ENCODE results near the gene CSNK2A1.

CSNK2A1 gene

GRCh38 chr20:571754-572441 is 28.3 kb upstream of the CSNK2A1 start:
- no peak for TF ChIP-seq CTCF (IDR thresholded peaks at IDR 0.05; ENCODE audit: insufficient read depth, low read length)
- TF ChIP-seq REST (IDR thresholded peaks at IDR 0.05; ENCODE audit: insufficient replicate concordance, low read depth): no peak
- TF ChIP-seq POLR2AphosphoS5 (IDR thresholded peaks at IDR 0.05; ENCODE audit: low read depth): no peak
- no peak for TF ChIP-seq SPI1 (IDR thresholded peaks at IDR 0.05; ENCODE audit: borderline replicate concordance, low read depth)
- TF ChIP-seq GABPA (IDR thresholded peaks at IDR 0.05; ENCODE audit: low read depth): no peak
- no peak for DNase-seq (ENCODE audit: low read depth in 1 of 2, low spot score in 1 of 2)
- Histone ChIP-seq H3K4me3 (replicated peaks; ENCODE audit: insufficient read depth, low read length) (no peak overlapping the region), H3K27ac (replicated peaks) (no peak overlapping the region), H3K27me3 (ENCODE audit: insufficient read depth, poor library complexity, severe bottlenecking) (peaks cover 31% of the 10 kb centered on the region)

GRCh38 chr20:568673-569415 is 25.3 kb upstream of the CSNK2A1 start:
- peaks cover 35% of the 10 kb centered on the region for H3K27me3 ChIP-seq (ENCODE audit: insufficient read depth, poor library complexity, severe bottlenecking)
- no peak overlapping the region for H3K4me3 ChIP-seq (replicated peaks; ENCODE audit: insufficient read depth, low read length)
- TF ChIP-seq POLR2AphosphoS5 (IDR thresholded peaks at IDR 0.05; ENCODE audit: low read depth) (no peak), REST (IDR thresholded peaks at IDR 0.05; ENCODE audit: insufficient replicate concordance, low read depth) (no peak), CTCF (IDR thresholded peaks at IDR 0.05; ENCODE audit: insufficient read depth, low read length) (no peak), SPI1 (IDR thresholded peaks at IDR 0.05; ENCODE audit: borderline replicate concordance, low read depth) (no peak), GABPA (IDR thresholded peaks at IDR 0.05; ENCODE audit: low read depth) (no peak)
- H3K27ac ChIP-seq (replicated peaks): no peak overlapping the region
- no peak for DNase-seq (ENCODE audit: low read depth in 1 of 2, low spot score in 1 of 2)

- Histone ChIP-seq H3K27me3 (ENCODE audit: insufficient read depth, poor library complexity, severe bottlenecking) (peaks cover 32% of the 10 kb centered on the region), H3K27ac (replicated peaks) (no peak overlapping the region), H3K4me3 (replicated peaks; ENCODE audit: insufficient read depth, low read length) (no peak overlapping the region)
- TF ChIP-seq GABPA (IDR thresholded peaks at IDR 0.05; ENCODE audit: low read depth) (no peak), REST (IDR thresholded peaks at IDR 0.05; ENCODE audit: insufficient replicate concordance, low read depth) (no peak), SPI1 (IDR thresholded peaks at IDR 0.05; ENCODE audit: borderline replicate concordance, low read depth) (no peak), POLR2AphosphoS5 (IDR thresholded peaks at IDR 0.05; ENCODE audit: low read depth) (no peak), CTCF (IDR thresholded peaks at IDR 0.05; ENCODE audit: insufficient read depth, low read length) (no peak)
- no peak for DNase-seq (ENCODE audit: low read depth in 1 of 2, low spot score in 1 of 2)
Observed at GRCh38 chr20:568097-568652, 24.6 kb upstream of the CSNK2A1 start.
